Activated T-helper 1 cell treated with Interleukin-2 at 50 U/mL for 16 hours (primary cell): ENCODE results near the gene PRKRIP1.
"Not testable (repeated sequence)": the region's sequence is repeated elsewhere in the genome, so short reads cannot be mapped to it uniquely, and the experiment has no call there.

Experiments used
- DNase-seq: peaks from one replicate; pipeline ENCODE4 v3.0.0-alpha.2; 2020; ENCODE audit warnings: low read depth

PRKRIP1 gene

GRCh38 chr7:102395873-102396709, at the start of gene PRKRIP1:
TSS of gene PRKRIP1 (plus strand) at chr7:102396363. CDS start at chr7:102396412, 49 bp downstream.
- peak; percentile 73 for DNase-seq

DNA sequence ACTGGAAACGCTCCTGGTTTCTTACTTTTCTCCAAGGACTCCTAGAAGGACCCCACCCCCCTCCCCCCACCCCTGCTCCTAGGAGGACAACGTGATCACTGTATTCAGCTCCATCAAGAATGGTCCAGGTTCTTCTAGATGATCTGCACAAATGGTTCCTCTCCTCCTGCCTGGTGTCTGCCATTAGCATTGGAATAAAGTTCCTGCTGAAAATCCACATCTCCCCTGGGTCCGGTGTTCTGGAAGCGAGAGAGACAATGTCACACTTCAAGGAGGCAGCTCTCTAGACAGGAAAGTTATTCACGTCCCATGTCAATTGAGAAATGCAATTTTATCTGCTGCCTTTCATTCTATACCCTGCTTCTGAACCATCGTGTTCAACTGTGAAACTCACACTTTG, 49.2 kb upstream of the PRKRIP1 start:
- DNase-seq: not testable (repeated sequence)

DNA sequence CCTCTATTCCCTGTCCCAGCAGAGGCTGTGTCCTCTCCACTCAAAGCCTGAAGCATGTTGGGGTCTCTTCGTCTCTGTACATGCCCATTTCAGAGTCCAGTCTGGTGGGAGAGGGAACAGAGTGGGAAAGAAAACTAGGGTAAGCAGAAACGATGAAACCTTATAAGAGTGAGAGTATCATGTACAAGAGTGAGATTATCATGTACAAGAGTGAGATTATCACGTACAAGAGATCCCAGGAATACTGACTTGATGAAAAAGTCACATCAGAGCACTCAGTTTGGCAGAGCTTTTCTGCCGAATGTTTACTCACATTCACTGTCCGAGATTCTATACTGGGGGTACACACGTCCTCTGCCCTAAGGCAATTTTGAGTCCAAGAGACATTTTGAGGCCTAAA, 39.8 kb upstream of the PRKRIP1 start, which contains the start of gene SPDYE6:
SPDYE6 (minus strand) TSS at position 101 of the 400 bp plus-strand sequence. CDS start 421 bp downstream, outside the sequence.
- DNase-seq: not testable (repeated sequence)

- DNase-seq: peak; percentile 91
Observed at GRCh38 chr7:102363549-102364393, 32.4 kb upstream of the PRKRIP1 start.

DNA sequence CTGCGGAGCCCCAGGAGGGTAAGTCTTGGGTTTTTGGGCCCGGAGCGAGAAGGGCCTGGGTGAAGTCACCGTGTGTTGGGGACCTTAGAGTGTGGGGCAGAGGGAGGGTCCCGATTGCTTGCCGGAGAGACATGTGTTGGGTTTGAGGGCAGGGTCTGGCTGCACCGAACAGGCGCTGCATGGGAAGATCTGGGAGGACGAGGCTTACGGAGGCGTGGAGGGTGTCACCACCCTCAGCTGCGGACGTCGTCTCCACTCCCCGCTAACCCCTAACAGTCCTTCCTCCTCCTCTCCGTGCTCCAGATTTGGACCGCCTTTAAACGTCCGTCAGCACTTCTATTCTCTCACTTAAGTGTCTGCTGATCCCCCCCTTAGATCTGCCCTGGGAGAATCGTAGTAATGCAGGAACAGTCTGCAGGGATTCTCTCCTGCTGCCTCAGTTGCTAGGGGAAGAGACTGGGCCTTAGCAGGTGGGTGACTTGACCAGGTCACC, 31.7 kb upstream of the PRKRIP1 start:
- DNase-seq: not testable (repeated sequence)

DNA sequence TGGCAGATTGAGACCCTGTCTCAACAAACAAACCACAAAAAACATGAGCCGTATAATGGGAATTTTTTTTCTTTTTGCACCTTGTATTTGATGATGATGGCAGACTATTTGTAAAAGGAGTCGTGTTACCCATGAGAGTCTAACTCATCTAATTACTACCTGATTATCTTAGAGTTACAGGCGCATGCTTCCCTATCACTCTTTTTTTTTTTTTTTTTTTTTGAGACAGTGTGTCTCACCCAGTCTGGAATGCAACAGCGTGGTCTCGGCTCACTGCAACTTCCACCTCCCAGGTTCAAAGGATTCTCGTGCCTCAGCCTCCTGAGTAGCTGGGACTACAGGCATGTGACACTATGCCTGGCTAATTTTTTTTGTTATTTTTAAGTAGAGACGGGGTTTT, 30.8 kb upstream of the PRKRIP1 start:
- not testable (repeated sequence) for DNase-seq

GRCh38 chr7:102370038-102370437, 26.1 kb upstream of the PRKRIP1 start:
- not testable (repeated sequence) for DNase-seq

GRCh38 chr7:102372796-102373195, 23.4 kb upstream of the PRKRIP1 start:
- not testable (repeated sequence) for DNase-seq

DNA sequence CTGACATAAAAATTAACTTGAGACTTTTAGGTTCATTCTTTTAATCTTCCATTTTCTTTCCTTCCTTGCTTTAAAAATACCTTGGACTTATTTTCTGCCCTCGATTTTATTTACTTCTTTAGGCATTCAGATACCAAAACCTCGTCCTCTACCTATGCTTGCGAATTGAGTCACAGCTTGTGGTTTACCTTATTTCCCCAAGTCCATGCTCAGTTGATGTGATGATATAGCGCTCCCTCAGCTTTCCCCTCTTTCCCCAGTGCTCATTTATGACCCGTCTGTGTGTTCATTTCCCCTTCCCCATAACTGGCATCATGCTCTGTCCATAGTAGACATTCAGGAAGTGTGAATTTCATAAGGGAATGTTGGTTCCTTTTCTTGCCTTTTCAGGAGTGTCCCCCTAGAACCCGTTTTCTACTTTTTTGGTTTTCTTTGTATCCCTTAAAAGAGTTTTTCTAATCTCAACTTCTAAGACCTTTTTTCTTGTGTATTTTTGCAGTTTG, 19.1 kb upstream of the PRKRIP1 start:
- no peak for DNase-seq

DNA sequence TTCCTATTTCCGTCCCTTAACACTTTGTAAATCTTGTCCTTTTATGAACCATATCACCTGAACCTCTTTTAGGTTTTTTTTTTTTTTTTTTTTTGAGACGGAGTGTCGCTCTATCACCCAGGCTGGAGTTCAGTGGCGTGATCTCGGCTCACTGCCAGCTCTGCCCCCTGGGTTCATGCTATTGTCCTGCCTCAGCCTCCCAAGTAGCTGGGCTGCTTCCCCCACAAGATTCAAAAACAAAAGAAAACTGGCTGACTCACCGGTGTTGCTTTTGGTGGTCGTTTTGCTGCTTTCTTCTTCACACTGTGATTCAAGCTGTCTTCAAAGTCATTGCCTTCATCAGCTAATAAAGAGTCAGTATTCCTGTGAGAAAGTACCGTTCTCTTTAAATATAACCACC, 15.3 kb upstream of the PRKRIP1 start:
- DNase-seq: not testable (repeated sequence)

GRCh38 chr7:102381696-102382425, 14.3 kb upstream of the PRKRIP1 start:
- not testable (repeated sequence) for DNase-seq

DNA sequence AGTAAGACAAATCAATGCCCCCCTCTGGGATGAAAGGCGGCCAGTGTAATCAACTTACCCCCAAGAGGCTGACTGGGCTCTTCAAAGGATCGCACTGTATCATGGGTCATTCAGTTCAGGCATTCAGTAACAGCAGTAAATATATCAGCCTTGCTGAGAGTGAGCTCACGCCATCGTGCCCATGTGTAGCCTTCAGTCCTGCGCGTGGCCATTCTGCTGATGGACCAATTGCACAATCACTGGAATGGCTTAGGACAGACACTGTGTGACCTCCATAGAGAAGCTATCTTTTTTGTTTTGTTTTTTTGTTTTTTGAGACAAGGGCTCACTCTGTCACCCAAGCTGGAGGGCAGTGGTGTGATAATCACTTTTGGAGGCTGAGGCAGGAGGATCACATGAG, 9.1 kb upstream of the PRKRIP1 start:
- no peak for DNase-seq

- DNase-seq: no peak
Observed at GRCh38 chr7:102389810-102390209, 6.4 kb upstream of the PRKRIP1 start.

- peak; percentile 46 for DNase-seq
Observed at GRCh38 chr7:102390697-102391484, 5.3 kb upstream of the PRKRIP1 start.

- no peak for DNase-seq
Observed at GRCh38 chr7:102392330-102392729, 3.8 kb upstream of the PRKRIP1 start.

DNA sequence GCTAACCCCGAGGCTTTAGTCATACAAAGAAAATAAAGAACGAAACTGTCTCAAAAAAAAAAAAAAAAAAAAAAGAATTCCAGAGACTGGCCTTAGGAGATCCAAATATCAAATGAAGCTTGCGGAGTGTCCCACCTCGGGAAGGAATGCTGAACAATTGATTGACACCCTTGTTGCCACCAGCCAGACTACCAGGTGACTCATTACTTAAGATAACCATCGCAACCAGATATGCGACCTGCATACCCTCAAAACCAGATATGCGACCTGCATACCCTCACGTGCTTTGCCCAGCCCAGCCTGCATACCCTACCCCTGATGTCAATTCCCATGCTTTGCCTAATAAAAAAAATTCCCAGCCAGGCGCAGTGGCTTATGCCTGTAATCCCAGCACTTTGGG, 2.7 kb upstream of the PRKRIP1 start:
- no peak for DNase-seq

- no peak for DNase-seq
Observed at GRCh38 chr7:102395592-102395872, 631 bp upstream of the PRKRIP1 start.

- DNase-seq: no peak
Observed at GRCh38 chr7:102396710-102397019, 502 bp downstream of the PRKRIP1 start.

- DNase-seq: no peak
Observed at GRCh38 chr7:102398543-102398942, 2.4 kb downstream of the PRKRIP1 start.

GRCh38 chr7:102400360-102400759, 4.2 kb downstream of the PRKRIP1 start:
- no peak for DNase-seq

DNA sequence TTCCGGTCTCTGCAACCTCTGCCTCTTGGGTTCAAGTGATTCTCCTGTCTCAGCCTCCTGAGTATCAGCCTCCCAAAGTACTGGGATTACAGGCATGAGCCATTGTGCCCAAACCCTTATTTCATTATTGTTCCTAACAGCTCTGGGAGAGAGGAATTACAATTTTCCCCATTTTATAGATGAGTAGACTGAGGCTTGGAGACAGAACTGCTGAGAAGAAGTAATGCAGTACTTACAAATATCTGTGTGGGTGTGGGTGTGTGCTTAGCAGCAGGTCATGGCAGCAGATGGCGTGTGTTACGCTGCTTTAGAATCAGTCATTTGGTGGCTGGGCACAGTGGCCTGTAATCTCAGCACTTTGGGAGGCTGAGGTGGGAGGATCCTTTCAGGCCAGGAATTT, 7.4 kb downstream of the PRKRIP1 start:
- no peak for DNase-seq
